HG03558 (cell line): ENCODE results near the gene IRF2BPL.

ENCODE experiments used
- ATAC-seq: cut with Tn5 transposase; IDR thresholded peaks from one replicate; pipeline ENCODE4 v1.9.1; 2021; ENCODE audit warnings: moderate number of reproducible peaks; ENCODE audit not compliant: unreplicated experiment; ENCODE audit errors: extremely low read depth

The IRF2BPL gene

DNA sequence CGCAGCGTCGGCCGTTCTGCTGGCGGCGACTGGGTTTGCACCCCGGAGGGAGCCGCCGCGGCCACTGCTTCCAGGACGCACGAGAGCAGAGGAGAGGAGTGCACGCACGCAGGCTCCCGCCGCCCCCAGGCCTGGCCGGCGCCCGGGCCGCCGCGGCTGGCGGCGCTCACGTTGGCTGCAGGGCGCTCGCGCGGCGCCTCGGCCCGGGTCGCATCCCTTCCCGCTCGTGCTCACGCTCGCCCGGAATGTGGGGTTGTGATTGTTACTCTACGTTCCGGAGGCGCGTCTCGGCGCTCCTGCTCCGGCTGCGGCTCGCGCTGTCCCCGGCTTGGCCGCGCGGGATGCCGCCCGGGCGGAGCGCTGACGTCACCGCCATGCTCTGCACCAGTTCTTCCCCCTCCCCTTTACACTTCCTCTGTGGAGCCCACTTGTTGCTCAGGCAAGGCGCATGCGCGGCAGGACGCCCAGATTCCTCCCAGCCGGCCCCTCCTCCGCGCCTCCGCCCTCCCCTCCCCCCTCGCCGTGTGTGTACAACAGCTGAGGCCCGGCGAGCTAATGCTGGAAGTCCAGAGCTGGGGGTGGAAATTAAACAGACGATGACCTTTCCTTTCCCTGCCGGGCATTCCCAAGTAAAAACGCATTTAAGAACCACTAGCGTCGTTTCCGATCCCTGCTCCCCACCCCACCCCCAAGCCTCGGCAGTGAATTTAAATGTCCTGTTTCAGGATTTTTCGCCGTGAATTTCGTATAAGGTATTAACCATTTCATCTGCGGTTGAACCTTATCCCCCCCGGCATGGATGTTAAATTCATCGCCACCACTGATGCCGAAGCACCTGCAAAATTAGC, at the start of gene IRF2BPL:
Gene IRF2BPL (minus strand): TSS at position 325 of the 848 bp plus-strand sequence. CDS start 916 bp downstream, outside the sequence.
- peak; percentile 58 for ATAC-seq

DNA sequence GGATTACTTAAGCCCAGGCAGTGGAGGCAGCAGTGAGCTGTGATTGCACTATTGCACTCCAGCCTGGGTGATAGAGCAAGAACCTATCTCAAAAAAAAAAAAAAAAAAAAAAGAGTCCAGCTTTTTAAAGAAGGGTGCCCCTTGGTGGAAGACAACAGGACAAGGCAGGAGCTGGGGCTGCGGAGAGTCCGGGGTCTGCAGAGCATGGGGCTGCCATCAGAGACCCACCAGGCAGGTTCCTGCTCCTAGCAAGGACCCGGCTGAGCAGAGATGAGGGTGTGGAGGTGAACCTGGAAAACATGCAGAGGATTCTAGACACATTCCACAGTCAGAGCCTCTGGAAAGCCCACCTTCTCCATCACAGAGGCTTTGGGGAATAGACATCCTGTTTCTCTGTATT, 48.5 kb upstream of the IRF2BPL start:
- no peak for ATAC-seq

GRCh38 chr14:77076113-77076631, 47.7 kb upstream of the IRF2BPL start:
- ATAC-seq = no peak

DNA sequence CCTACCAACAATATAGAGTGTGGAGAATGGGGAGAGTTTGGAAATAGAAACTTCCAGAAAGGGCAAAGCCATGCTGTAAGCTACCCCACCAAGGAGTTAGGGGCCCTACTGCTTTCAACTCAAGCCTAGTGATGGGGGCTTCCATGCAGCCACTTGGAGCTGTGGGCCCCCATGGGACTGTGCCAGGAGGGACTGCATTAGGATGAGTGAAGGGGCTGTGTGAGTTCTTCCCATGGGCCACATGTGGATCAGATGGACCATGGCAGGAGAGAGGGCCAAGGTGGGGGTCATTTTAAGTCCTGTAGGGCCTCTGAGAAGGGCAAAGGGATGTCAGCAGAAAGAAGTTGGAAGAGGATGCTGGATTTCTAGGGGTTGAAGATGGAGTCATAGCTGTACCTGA, 46.5 kb upstream of the IRF2BPL start:
- ATAC-seq = no peak

- ATAC-seq = no peak
Observed at GRCh38 chr14:77071938-77072388, 43.5 kb upstream of the IRF2BPL start.

- ATAC-seq = no peak
Observed at GRCh38 chr14:77069551-77069950, 41.0 kb upstream of the IRF2BPL start.

- no peak for ATAC-seq
Observed at GRCh38 chr14:77068517-77069200, 40.2 kb upstream of the IRF2BPL start.

DNA sequence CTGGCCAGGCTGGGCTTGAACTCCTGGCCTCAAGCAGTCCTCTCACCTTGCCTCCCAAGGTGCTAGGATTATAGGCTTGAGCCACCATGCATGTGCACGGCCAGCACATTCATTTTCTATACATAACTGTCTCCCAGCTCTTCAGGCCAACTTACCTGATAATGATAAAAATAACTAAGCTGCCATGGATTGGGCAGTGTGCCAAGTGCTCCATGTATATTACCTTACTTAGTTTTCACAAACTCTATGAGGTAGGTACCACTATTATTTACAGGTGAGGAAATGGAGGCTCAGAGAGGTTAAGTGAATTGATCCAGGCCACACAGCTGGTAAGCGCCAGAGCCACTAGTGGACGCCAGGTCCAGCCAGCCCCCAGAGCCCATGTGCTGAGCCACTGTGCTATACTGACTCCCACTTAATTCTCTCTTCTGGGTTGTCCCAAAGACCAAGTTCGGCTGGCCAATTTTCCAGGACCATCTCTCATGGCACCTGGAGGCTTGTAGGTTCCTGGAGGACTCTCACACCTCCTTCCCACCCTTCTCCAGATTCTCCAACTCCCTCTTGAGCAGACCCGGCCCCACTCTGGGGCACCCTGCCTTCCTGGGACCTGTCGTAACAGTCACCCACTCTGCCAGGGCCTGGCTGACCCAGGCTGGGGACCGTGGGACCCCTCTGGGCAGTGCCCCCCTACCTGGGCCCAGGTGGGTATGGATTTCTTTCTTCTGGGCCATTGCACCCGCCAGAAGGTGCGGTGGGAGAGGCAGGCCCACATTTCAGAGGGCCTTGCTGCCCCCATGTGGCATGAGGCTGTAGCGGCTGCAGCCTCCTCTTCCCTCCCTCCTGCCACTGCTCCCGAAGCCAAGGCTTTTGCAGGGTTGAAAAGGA, 39.4 kb upstream of the IRF2BPL start:
- ATAC-seq = peak; percentile 59

GRCh38 chr14:77066578-77067172, 38.2 kb upstream of the IRF2BPL start:
- ATAC-seq = no peak

- no peak for ATAC-seq
Observed at GRCh38 chr14:77065851-77066577, 37.5 kb upstream of the IRF2BPL start.

GRCh38 chr14:77064521-77065178, 36.1 kb upstream of the IRF2BPL start:
- no peak for ATAC-seq

DNA sequence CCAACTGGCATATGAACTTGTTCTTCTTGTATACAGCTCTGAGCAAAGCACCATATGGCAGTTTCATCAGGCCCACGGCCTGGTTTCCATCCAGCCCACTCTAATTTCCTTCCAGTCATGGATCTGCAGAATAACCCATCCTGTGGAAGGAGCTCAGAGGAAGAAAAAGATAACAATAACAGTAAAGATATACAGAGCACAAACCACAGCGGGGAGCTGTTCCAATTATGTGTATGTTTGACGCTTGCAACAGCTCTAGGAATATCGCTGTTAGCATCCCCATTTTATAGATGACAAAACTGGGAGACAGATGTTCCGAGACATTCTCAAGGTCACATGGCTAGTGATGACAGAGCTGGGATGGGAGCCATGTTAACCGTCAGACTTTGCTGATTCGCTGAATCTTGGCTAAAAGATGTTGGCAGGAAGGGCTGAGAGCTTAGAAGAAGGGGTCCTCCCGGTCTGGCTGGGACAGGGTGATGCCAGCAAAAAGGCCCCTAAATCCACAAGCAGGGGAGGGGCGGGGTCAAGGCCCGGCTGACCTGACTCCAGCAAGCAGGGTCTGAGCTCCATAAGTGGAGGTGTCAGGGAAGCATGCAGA, 35.2 kb upstream of the IRF2BPL start:
- no peak for ATAC-seq

DNA sequence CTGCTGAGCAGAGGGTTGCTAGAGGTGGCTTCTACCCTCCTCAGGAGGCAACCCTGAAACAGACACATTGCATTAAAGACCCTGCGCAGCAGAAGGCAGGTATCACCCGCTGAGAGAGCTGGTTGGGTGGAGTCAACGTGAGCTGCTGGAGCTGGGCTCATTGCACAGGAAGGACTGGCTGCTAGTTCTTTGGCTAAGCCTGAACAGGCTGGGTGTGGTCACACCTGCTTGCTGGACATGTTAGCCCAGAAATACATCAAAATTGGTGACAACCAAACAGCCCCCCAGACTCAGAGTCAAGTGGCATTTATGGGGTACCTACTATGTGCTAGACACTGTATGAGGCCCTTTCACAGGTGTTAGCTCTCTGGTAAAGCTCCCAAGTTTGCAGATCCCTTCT, 33.8 kb upstream of the IRF2BPL start:
- ATAC-seq = no peak

DNA sequence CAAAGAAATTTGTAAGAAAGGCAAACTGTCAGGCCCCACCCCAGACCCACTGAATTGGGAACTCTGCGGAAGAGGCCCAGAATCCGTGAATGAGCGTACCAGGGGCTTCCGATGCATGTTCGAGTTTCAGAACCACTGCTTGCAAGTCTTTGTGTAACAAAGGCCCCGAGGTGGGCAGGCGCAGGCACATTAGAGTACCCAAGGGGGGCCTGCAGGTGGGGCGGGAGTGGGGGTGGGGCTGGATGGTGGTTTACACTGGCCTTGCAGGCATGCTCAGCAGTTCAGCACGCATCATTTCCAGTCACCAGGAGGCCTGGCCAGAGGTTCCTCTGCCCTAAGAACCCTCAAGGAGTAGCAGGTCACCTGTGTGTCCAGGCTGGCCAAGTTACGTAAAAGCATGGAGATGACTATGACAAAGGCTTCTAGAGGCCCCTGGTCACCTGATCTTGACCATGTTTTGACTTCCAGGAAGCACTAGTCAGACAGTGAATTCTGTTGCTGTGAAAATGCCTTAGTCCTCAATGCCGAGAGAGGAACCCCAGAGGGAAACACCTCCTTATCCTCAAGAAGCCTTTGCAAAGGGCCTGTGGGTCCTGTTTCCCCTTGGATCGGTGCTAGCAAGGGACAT, 33.2 kb upstream of the IRF2BPL start:
- no peak for ATAC-seq

DNA sequence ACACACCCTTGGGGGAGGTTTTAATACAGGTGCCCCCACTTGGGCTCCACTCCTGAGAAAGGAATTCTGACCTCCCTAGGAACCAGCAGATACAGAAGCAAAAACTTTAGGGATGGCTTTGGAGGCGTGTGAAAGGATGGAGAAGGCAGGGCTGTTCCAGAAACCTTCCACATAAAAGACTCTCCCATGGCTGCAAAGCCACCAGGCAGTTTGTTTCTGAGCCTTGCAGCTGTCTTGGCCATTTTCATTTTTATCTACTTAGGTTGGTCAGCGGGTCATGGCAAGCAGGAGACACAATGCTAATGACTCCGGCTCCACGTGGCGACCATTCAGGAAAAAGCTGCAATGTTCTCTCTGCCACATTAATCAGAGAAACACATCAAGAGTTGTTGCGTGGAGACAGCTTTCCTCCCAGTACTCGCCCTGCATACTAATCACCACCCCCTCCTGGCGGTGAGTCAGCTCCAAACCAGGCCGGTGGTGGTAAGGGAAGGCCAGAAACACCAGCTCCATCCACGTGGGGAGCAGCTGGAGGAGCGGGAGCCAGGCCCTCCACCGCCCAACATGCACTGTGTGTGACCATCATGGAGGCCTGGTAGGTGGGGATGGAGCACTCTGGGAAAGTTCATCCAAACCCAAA, 30.9 kb upstream of the IRF2BPL start:
- no peak for ATAC-seq

GRCh38 chr14:77058785-77059184, 30.3 kb upstream of the IRF2BPL start:
- ATAC-seq = no peak

DNA sequence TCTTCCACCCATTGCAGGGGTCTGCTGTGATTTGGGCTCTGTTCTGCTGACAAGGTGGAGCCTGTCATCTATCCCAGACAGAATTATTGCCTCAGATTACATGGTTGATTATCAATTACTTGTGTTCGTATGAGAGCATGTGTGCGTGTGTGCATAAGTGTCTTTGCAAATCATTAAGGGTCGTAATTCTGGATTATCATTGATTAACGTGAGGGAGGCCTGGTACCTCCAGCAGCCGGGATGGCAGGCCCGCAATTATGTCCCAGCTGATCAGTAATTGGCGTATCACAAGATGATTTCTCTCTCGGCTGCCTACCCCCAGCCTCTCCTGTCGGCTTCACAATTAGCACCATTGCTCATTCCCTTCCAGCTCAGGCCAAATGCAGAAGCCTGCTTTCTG, 29.6 kb upstream of the IRF2BPL start:
- no peak for ATAC-seq
